ENCODE results near the gene CHST3. TPM values are rescaled to one million over a fixed set of nuclear protein-coding genes. Genes with fewer than 3 reads are reported as not detected.
A peak's percentile ranks its signal among the peaks of the same experiment; 100 is the strongest.

CHST3 gene
- total and polyA plus RNA-seq, 2 experiments from 2014 or later, result 0.94 to 8.3 TPM

DNA sequence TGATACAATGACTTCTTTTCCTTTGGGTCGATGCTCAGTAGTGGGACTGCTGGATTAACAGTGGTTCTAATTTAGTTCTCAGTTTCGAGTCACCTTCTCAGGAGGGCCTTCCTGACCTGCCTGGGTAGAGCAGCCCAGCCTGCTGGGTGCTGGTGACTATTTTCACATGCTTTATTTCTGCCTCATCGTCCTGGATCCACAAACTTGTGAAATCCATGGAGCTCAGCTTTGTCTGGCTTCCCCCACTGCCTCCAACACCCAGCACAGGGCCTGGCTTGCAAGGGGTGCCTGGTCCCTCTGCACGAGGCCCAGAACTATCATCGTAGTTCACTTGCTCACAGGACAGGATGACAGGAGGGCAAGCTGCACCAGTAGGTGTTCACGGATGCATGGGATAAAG lies 77.3 kb downstream of the CHST3 start:
- Mint-ChIP-seq H3K27me3 (ENCODE audit: insufficient read depth, low read depth, poor library complexity) (peaks cover 13% of the 10 kb centered on the region), H3K9me3 (no peaks in the 10 kb centered on the region), H3K4me3 (no peak overlapping the region), H3K27ac (no peak overlapping the region), H3K4me1 (peaks cover 25% of the 10 kb centered on the region), H3K36me3 (ENCODE audit: low read depth) (no peaks in the 10 kb centered on the region)
- no peaks in the 10 kb centered on the region for H3K27me3 ChIP-seq (ENCODE audit: insufficient read depth)
- H3K4me2 ChIP-seq, result no peak overlapping the region
- no peaks in the 10 kb centered on the region for H3K4me1 ChIP-seq (ENCODE audit: insufficient read depth)
- TF ChIP-seq STAT1 (IDR thresholded peaks at IDR 0.05; ENCODE audit: unreplicated experiment), result no peak
- DNase-seq (ENCODE audit: low spot score), result no peak
- H3K9me2 ChIP-seq (ENCODE audit: insufficient read depth), result no peaks in the 10 kb centered on the region
- no peaks in the 10 kb centered on the region for H3F3A ChIP-seq (replicated peaks; ENCODE audit: low read depth)
- H4K20me1 ChIP-seq (replicated peaks; ENCODE audit: insufficient read depth), result no peaks in the 10 kb centered on the region
- H3K36me3 ChIP-seq (ENCODE audit: insufficient read depth), result no peaks in the 10 kb centered on the region
- H3K4me3 ChIP-seq, result no peak overlapping the region
- ATAC-seq, result no peak
- H3K27ac ChIP-seq (ENCODE audit: low read depth), result no peak overlapping the region
- H3K79me2 ChIP-seq (replicated peaks; ENCODE audit: insufficient read depth), result no peaks in the 10 kb centered on the region
- no peak overlapping the region for H2AFZ ChIP-seq

GRCh38 chr10:72043016-72043834 lies 79.0 kb downstream of the CHST3 start:
- no peaks in the 10 kb centered on the region for H3K4me1 ChIP-seq (ENCODE audit: insufficient read depth)
- no peaks in the 10 kb centered on the region for H3K27me3 ChIP-seq (ENCODE audit: insufficient read depth)
- DNase-seq (ENCODE audit: low spot score) (peak; percentile 57), ATAC-seq (peak; percentile 30; the same call in 2 of the 3 replicates)
- H3K9me3 Mint-ChIP-seq, result no peaks in the 10 kb centered on the region
- TF ChIP-seq, protein P1, sequence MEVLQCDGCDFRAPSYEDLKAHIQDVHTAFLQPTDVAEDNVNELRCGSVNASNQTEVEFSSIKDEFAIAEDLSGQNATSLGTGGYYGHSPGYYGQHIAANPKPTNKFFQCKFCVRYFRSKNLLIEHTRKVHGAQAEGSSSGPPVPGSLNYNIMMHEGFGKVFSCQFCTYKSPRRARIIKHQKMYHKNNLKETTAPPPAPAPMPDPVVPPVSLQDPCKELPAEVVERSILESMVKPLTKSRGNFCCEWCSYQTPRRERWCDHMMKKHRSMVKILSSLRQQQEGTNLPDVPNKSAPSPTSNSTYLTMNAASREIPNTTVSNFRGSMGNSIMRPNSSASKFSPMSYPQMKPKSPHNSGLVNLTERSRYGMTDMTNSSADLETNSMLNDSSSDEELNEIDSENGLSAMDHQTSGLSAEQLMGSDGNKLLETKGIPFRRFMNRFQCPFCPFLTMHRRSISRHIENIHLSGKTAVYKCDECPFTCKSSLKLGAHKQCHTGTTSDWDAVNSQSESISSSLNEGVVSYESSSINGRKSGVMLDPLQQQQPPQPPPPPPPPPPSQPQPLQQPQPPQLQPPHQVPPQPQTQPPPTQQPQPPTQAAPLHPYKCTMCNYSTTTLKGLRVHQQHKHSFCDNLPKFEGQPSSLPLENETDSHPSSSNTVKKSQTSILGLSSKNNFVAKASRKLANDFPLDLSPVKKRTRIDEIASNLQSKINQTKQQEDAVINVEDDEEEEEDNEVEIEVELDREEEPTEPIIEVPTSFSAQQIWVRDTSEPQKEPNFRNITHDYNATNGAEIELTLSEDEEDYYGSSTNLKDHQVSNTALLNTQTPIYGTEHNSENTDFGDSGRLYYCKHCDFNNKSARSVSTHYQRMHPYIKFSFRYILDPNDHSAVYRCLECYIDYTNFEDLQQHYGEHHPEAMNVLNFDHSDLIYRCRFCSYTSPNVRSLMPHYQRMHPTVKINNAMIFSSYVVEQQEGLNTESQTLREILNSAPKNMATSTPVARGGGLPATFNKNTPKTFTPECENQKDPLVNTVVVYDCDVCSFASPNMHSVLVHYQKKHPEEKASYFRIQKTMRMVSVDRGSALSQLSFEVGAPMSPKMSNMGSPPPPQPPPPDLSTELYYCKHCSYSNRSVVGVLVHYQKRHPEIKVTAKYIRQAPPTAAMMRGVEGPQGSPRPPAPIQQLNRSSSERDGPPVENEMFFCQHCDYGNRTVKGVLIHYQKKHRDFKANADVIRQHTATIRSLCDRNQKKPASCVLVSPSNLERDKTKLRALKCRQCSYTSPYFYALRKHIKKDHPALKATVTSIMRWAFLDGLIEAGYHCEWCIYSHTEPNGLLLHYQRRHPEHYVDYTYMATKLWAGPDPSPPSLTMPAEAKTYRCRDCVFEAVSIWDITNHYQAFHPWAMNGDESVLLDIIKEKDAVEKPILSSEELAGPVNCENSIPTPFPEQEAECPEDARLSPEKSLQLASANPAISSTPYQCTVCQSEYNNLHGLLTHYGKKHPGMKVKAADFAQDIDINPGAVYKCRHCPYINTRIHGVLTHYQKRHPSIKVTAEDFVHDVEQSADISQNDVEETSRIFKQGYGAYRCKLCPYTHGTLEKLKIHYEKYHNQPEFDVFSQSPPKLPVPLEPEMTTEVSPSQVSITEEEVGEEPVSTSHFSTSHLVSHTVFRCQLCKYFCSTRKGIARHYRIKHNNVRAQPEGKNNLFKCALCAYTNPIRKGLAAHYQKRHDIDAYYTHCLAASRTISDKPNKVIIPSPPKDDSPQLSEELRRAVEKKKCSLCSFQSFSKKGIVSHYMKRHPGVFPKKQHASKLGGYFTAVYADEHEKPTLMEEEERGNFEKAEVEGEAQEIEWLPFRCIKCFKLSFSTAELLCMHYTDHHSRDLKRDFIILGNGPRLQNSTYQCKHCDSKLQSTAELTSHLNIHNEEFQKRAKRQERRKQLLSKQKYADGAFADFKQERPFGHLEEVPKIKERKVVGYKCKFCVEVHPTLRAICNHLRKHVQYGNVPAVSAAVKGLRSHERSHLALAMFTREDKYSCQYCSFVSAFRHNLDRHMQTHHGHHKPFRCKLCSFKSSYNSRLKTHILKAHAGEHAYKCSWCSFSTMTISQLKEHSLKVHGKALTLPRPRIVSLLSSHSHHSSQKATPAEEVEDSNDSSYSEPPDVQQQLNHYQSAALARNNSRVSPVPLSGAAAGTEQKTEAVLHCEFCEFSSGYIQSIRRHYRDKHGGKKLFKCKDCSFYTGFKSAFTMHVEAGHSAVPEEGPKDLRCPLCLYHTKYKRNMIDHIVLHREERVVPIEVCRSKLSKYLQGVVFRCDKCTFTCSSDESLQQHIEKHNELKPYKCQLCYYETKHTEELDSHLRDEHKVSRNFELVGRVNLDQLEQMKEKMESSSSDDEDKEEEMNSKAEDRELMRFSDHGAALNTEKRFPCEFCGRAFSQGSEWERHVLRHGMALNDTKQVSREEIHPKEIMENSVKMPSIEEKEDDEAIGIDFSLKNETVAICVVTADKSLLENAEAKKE (CRISPR knock-in tag; IDR thresholded peaks at IDR 0.05), result no peak
- no peak for TF ChIP-seq POLR2AphosphoS5 (IDR thresholded peaks at IDR 0.05; ENCODE audit: low read depth)
- no peak for TF ChIP-seq CREB1 (CRISPR knock-in tag; IDR thresholded peaks at IDR 0.05; ENCODE audit: low read depth)
- TF ChIP-seq JUNB (IDR thresholded peaks at IDR 0.05; ENCODE audit: unreplicated experiment), result no peak
- no peak for TF ChIP-seq ZNF114 (CRISPR knock-in tag; IDR thresholded peaks at IDR 0.05)
- no peak for TF ChIP-seq CTCF (conservative IDR thresholded peaks at IDR 0.05; ENCODE audit: low read depth in 2 of 2)
- no peak for TF ChIP-seq ZNF331 (CRISPR knock-in tag; IDR thresholded peaks at IDR 0.05; ENCODE audit: low read depth)
- H3K36me3 ChIP-seq (ENCODE audit: insufficient read depth), result no peaks in the 10 kb centered on the region
- no peak overlapping the region for H3K4me3 ChIP-seq
- H3K79me2 ChIP-seq (replicated peaks; ENCODE audit: insufficient read depth), result no peaks in the 10 kb centered on the region
- H3K27ac Mint-ChIP-seq, result no peak overlapping the region
- H3K27ac ChIP-seq (ENCODE audit: low read depth), result no peak overlapping the region
- H3K27me3 Mint-ChIP-seq (ENCODE audit: insufficient read depth, low read depth, poor library complexity), result peaks cover 13% of the 10 kb centered on the region
- H3K4me1 Mint-ChIP-seq, result peaks cover 16% of the 10 kb centered on the region
- H3K9me2 ChIP-seq (ENCODE audit: insufficient read depth), result no peaks in the 10 kb centered on the region
- H3K36me3 Mint-ChIP-seq (ENCODE audit: low read depth), result no peaks in the 10 kb centered on the region
- no peak overlapping the region for H2AFZ ChIP-seq
- no peaks in the 10 kb centered on the region for H3F3A ChIP-seq (replicated peaks; ENCODE audit: low read depth)
- H3K4me3 Mint-ChIP-seq, result no peak overlapping the region
- no peak overlapping the region for H3K4me2 ChIP-seq
- H4K20me1 ChIP-seq (replicated peaks; ENCODE audit: insufficient read depth), result no peaks in the 10 kb centered on the region

Data from GM23338 (cell line).